ENCODE data around the gene LRRC43.

The LRRC43 gene

GRCh38 chr12:122206976-122207375 lies 24.1 kb downstream of the LRRC43 start:
- Mint-ChIP-seq H3K9me3 (no peaks in the 10 kb centered on the region), H3K27ac (no peak overlapping the region), H3K36me3 (ENCODE audit: low read depth) (peaks cover 51% of the 10 kb centered on the region), H3K4me3 (no peak overlapping the region), H3K4me1 (ENCODE audit: low read depth) (peaks cover 31% of the 10 kb centered on the region), H3K27me3 (peaks cover 41% of the 10 kb centered on the region)
- intact Hi-C loops (cut with micrococcal nuclease), result no loop called here

- intact Hi-C loops (cut with micrococcal nuclease), result no loop called here
- H3K27me3 Mint-ChIP-seq, result peaks cover 41% of the 10 kb centered on the region
- peaks cover 31% of the 10 kb centered on the region for H3K4me1 Mint-ChIP-seq (ENCODE audit: low read depth)
- peaks cover 55% of the 10 kb centered on the region for H3K36me3 Mint-ChIP-seq (ENCODE audit: low read depth)
- no peak overlapping the region for H3K27ac Mint-ChIP-seq
- no peak overlapping the region for H3K4me3 Mint-ChIP-seq
- no peaks in the 10 kb centered on the region for H3K9me3 Mint-ChIP-seq
These were observed 24.5 kb downstream of the LRRC43 start for GRCh38 chr12:122207391-122207790.

DNA sequence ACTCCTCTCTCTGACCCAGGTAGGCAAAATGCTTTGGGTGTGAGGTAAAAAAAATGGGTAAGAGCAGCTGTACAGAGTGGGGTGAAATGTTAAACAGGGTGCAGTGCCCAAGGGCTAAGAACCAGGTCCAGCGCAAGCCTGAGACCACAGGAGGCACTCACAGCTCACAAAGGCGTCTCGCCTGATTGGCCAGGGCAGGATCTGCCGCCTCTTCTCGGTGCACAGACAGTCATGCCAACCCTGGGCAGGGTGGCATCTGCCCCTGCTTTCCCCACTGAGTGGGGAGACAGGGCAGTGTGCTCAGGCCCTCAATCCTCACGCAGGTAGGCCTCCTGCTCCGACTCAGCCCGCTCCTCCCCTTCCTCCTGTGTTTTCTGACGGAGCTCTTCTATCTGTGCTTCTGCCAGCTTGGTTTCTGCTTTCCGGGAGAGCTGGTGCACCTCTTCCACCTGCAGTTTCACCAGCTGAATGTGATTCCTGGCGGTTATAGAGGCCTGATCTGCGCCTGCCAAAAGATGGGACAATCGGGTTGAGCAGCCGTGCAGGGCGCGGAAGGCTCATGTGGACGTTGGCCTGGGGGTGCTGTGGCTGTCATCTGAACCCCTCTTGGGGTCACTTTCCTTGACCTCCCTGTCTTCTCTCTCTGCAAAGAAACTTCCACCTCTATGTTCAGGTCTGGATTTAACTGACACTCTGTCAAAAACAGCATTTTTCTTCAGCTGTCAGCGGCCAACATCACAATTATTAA lies 25.3 kb downstream of the LRRC43 start:
- H3K27ac Mint-ChIP-seq, result no peak overlapping the region
- peaks cover 24% of the 10 kb centered on the region for H3K4me1 Mint-ChIP-seq (ENCODE audit: low read depth)
- no peaks in the 10 kb centered on the region for H3K9me3 Mint-ChIP-seq
- H3K27me3 Mint-ChIP-seq, result peaks cover 33% of the 10 kb centered on the region
- peaks cover 64% of the 10 kb centered on the region for H3K36me3 Mint-ChIP-seq (ENCODE audit: low read depth)
- H3K4me3 Mint-ChIP-seq, result no peak overlapping the region
- intact Hi-C loops (cut with micrococcal nuclease), result no loop called here

- H3K9me3 Mint-ChIP-seq, result no peaks in the 10 kb centered on the region
- H3K27ac Mint-ChIP-seq, result no peak overlapping the region
- H3K4me1 Mint-ChIP-seq (ENCODE audit: low read depth), result no peaks in the 10 kb centered on the region
- no peak overlapping the region for H3K4me3 Mint-ChIP-seq
- intact Hi-C loops (cut with micrococcal nuclease), result no loop called here
- no peaks in the 10 kb centered on the region for H3K27me3 Mint-ChIP-seq
- peaks cover 100% of the 10 kb centered on the region for H3K36me3 Mint-ChIP-seq (ENCODE audit: low read depth)
These were observed 32.8 kb downstream of the LRRC43 start for GRCh38 chr12:122215771-122216170.

DNA sequence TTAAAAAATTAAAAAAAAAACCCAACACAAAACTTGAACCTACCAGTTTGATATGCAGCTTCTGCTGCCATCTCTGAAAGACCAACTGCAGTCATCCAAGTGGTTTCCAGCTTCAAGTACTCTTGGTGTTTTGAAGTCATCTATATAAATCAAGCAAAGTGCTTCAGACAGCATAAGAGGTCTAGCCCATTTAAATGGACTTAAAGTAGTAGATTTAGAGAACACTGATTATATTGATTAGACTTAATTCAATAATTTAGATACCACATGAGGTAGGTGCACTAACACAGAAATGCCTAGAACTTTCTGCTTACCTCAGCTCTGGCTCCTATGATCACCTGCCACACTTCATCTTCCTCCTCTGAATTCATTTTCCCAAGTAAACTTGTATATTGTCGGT lies 33.5 kb downstream of the LRRC43 start:
- peaks cover 100% of the 10 kb centered on the region for H3K36me3 Mint-ChIP-seq (ENCODE audit: low read depth)
- H3K4me1 Mint-ChIP-seq (ENCODE audit: low read depth), result peaks cover under 1% of the 10 kb centered on the region
- no peaks in the 10 kb centered on the region for H3K27me3 Mint-ChIP-seq
- H3K4me3 Mint-ChIP-seq, result no peak overlapping the region
- H3K27ac Mint-ChIP-seq, result no peak overlapping the region
- intact Hi-C loops (cut with micrococcal nuclease), result no loop called here
- H3K9me3 Mint-ChIP-seq, result no peaks in the 10 kb centered on the region

DNA sequence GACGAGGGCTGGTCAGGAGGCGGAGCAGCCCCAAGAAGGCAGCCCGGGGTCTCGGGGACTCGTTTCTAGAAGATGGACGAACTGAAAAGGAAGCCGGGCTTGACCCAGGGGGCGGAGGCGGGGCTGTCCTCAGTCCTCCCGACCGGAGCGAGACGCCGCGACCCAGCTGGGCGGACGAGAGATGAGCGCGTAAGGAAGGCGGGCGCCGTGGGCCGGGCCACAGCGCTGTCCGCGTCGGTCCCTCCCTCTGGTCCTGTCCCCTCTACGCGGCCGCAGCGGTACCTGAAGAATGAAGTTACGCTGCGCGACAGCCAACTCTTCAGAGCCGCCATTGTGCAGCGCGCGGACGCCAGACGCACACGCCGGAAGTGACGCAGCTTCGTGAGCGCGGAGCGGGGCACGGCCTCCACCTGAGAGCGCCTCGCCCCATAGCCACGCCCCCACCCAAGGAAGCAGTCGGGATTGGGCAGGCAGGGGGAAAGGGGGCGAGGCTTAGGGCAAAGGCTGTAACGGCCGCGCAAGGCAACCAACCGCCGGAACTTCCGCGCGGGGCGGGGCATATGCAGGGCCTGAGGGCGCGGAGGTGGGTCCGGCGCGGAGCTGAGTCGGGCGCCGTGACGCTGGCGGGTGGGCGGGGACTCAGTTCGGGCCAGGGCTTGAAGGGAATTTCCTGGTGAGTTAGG lies 42.9 kb downstream of the LRRC43 start, which contains the start of gene DIABLO:
Gene DIABLO, minus strand, starts transcription at position 370 of the 683 bp plus-strand sequence. Its CDS starts 38 bp downstream, at position 332.
- Mint-ChIP-seq H3K27ac (peak within 1 kb of the TSS; percentile 97), H3K4me3 (peak within 1 kb of the TSS; percentile 90), H3K4me1 (ENCODE audit: low read depth) (peaks cover 38% of the 10 kb centered on the region), H3K27me3 (no peaks in the 10 kb centered on the region), H3K36me3 (ENCODE audit: low read depth) (peaks cover 83% of the 10 kb centered on the region), H3K9me3 (no peaks in the 10 kb centered on the region)
- intact Hi-C loops (cut with micrococcal nuclease), result loop anchor here (5.0 kb wide), 1 partner anchor 41 kb away; the partner anchor contains the start of gene VPS33A

DNA sequence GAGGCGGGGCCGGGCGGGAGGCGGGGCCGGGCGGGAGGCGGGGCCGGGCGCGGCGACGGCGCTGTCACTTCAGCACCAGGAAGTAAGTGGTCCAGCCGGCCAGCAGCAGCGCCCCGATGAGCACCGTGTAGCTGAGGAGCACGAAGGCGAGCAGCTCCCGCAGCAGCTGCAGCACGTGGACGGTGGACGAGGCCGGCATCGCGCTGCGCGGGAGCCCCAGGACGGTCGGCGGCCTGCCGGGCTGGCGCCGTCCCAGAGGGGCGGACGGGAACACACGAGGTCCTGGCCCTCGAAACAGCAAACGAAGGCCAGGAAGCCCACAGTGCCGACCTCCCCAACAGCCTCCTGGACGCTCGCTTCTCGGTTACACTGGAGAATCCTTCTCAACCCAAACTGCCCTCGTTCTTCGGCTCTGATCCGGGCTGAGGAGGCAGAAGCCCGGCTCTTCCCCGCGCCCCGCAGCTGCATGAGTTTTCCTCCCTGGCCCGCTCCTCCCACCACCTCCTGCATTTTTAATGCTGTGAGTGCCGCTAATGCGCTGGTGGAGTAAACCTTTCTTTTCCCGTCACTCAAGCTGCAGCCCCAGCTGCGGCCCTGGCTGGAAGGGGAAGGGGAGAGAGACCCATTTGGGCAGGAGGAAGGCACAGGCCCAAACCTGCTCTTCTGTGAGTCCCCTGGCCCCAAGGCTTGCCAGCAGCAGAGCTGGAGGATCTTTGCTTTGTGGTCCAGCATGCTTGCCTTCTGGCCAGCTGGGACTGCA lies 43.6 kb downstream of the LRRC43 start:
- H3K27me3 Mint-ChIP-seq, result no peaks in the 10 kb centered on the region
- H3K9me3 Mint-ChIP-seq, result no peaks in the 10 kb centered on the region
- peaks cover 83% of the 10 kb centered on the region for H3K36me3 Mint-ChIP-seq (ENCODE audit: low read depth)
- H3K27ac Mint-ChIP-seq, result peak overlapping the region; percentile 70
- intact Hi-C loops (cut with micrococcal nuclease), result loop anchor here (5.0 kb wide), 1 partner anchor 41 kb away; the partner anchor contains the start of gene VPS33A
- H3K4me1 Mint-ChIP-seq (ENCODE audit: low read depth), result peaks cover 36% of the 10 kb centered on the region
- peak overlapping the region; percentile 67 for H3K4me3 Mint-ChIP-seq

DNA sequence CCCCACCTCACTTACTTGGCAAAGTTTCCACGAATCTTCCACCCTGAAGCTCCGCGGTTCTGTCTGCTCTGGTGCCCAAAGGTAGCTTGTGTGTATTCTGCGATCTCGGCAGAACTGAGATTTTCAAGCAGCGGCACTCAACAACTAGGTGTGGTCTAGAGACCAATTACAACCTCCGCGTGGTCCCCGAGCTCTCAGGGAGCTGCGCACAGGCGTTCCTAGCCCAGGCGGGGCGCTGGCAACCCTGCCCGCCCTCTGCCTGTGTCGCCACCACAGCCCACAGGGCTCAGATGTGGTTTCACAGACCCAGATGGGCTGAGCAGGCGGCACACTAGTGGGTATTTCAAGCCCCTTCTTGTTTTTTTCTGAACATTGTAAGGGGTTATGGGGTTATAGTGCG lies 44.4 kb downstream of the LRRC43 start:
- Mint-ChIP-seq H3K4me3 (peak overlapping the region; percentile 67), H3K36me3 (ENCODE audit: low read depth) (peaks cover 83% of the 10 kb centered on the region), H3K27me3 (no peaks in the 10 kb centered on the region), H3K4me1 (ENCODE audit: low read depth) (peaks cover 31% of the 10 kb centered on the region), H3K27ac (peak overlapping the region; percentile 70), H3K9me3 (no peaks in the 10 kb centered on the region)
- intact Hi-C loops (cut with micrococcal nuclease), result loop anchor here (5.0 kb wide), 1 partner anchor 40 kb away; the partner anchor contains the start of gene VPS33A

GRCh38 chr12:122228092-122228491 lies 45.2 kb downstream of the LRRC43 start:
- no peak overlapping the region for H3K27ac Mint-ChIP-seq
- H3K27me3 Mint-ChIP-seq, result no peaks in the 10 kb centered on the region
- peaks cover 83% of the 10 kb centered on the region for H3K36me3 Mint-ChIP-seq (ENCODE audit: low read depth)
- H3K4me1 Mint-ChIP-seq (ENCODE audit: low read depth), result peaks cover 31% of the 10 kb centered on the region
- no peaks in the 10 kb centered on the region for H3K9me3 Mint-ChIP-seq
- H3K4me3 Mint-ChIP-seq, result no peak overlapping the region
- intact Hi-C loops (cut with micrococcal nuclease), result loop anchor here (5.0 kb wide), 1 partner anchor 39 kb away; the partner anchor contains the start of gene VPS33A

DNA sequence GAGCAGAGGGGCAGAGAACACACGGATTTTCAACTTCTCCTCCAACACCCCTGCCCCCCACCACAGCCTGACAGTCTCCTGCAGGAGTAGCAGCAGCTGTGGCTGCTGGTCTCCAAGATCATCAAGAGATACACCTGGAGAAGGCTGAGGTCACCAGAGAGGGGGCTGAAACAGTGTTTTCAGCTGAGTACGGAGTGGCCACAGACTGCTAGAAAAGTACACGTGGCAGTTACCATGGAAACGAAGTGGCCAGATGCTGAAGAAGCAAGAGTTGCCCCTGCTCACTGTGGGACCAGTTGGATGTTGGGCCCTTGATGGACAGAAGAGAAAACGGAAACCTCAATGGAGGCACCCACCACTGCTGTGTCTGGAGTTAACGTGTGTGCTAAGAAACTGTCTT lies 47.9 kb downstream of the LRRC43 start:
- Mint-ChIP-seq H3K9me3 (no peaks in the 10 kb centered on the region), H3K4me1 (ENCODE audit: low read depth) (peaks cover 12% of the 10 kb centered on the region), H3K36me3 (ENCODE audit: low read depth) (peaks cover 88% of the 10 kb centered on the region), H3K27me3 (no peaks in the 10 kb centered on the region), H3K4me3 (no peak overlapping the region), H3K27ac (no peak overlapping the region)
- intact Hi-C loops (cut with micrococcal nuclease), result no loop called here

DNA sequence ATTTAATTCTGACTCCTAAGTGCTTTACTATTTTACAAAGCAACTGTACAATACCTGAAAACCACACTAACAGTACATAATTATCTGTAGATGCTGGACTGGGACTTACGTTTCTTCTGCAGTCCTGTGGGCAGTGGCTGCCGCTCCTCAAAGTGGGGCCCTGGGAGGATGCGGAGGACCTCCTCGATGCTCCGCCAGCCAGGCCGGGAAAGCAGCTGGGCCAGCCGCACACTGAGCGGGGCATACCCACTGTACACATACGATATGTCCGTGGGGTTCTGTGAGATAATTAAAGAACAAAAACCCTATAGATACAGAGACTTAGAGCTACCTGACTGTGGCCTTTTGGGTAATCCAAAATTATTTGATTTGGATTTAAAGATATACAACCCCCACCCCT lies 49.8 kb downstream of the LRRC43 start:
- H3K9me3 Mint-ChIP-seq, result no peaks in the 10 kb centered on the region
- H3K27me3 Mint-ChIP-seq, result no peaks in the 10 kb centered on the region
- H3K36me3 Mint-ChIP-seq (ENCODE audit: low read depth), result peaks cover 89% of the 10 kb centered on the region
- H3K4me1 Mint-ChIP-seq (ENCODE audit: low read depth), result no peaks in the 10 kb centered on the region
- no peak overlapping the region for H3K4me3 Mint-ChIP-seq
- intact Hi-C loops (cut with micrococcal nuclease), result no loop called here
- no peak overlapping the region for H3K27ac Mint-ChIP-seq

GRCh38 chr12:122235741-122236140 lies 52.8 kb downstream of the LRRC43 start:
- H3K4me1 Mint-ChIP-seq (ENCODE audit: low read depth), result no peaks in the 10 kb centered on the region
- no peaks in the 10 kb centered on the region for H3K27me3 Mint-ChIP-seq
- no peak overlapping the region for H3K27ac Mint-ChIP-seq
- no peak overlapping the region for H3K4me3 Mint-ChIP-seq
- no peaks in the 10 kb centered on the region for H3K9me3 Mint-ChIP-seq
- peaks cover 93% of the 10 kb centered on the region for H3K36me3 Mint-ChIP-seq (ENCODE audit: low read depth)
- intact Hi-C loops (cut with micrococcal nuclease), result no loop called here

GRCh38 chr12:122238861-122239260 lies 55.9 kb downstream of the LRRC43 start:
- Mint-ChIP-seq H3K36me3 (ENCODE audit: low read depth) (peaks cover 93% of the 10 kb centered on the region), H3K9me3 (no peaks in the 10 kb centered on the region), H3K4me3 (no peak overlapping the region), H3K27ac (no peak overlapping the region), H3K27me3 (no peaks in the 10 kb centered on the region), H3K4me1 (ENCODE audit: low read depth) (no peaks in the 10 kb centered on the region)
- intact Hi-C loops (cut with micrococcal nuclease), result no loop called here

- Mint-ChIP-seq H3K36me3 (ENCODE audit: low read depth) (peaks cover 96% of the 10 kb centered on the region), H3K27ac (no peak overlapping the region), H3K4me1 (ENCODE audit: low read depth) (no peaks in the 10 kb centered on the region), H3K9me3 (no peaks in the 10 kb centered on the region), H3K4me3 (no peak overlapping the region), H3K27me3 (no peaks in the 10 kb centered on the region)
- intact Hi-C loops (cut with micrococcal nuclease), result no loop called here
These were observed 61.0 kb downstream of the LRRC43 start for GRCh38 chr12:122243965-122244364.
